M059J (cell line): ENCODE results near the gene NDUFAF3. TPM values are rescaled to one million over a fixed set of nuclear protein-coding genes. Genes with fewer than 3 reads are reported as not detected.
A peak's percentile ranks its signal among the peaks of the same experiment; 100 is the strongest.
"Not testable (repeated sequence)": the region's sequence is repeated elsewhere in the genome, so short reads cannot be mapped to it uniquely, and the experiment has no call there.

Source experiments
- DNase-seq: peaks from one replicate; pipeline ENCODE4 v3.0.0-alpha.2; 2012; ENCODE audit warnings: low read depth
- total RNA-seq: library from RNA; depleted of rRNA; stranded (reverse); fragments of >200 nt; shearing (Covaris generic); gene quantifications from 2 replicates; pipeline ENCODE4 v1.2.3, GENCODE V29; 2014

NDUFAF3 gene
- total RNA-seq, 1 experiment from 2014 or later, result 174 TPM

DNA sequence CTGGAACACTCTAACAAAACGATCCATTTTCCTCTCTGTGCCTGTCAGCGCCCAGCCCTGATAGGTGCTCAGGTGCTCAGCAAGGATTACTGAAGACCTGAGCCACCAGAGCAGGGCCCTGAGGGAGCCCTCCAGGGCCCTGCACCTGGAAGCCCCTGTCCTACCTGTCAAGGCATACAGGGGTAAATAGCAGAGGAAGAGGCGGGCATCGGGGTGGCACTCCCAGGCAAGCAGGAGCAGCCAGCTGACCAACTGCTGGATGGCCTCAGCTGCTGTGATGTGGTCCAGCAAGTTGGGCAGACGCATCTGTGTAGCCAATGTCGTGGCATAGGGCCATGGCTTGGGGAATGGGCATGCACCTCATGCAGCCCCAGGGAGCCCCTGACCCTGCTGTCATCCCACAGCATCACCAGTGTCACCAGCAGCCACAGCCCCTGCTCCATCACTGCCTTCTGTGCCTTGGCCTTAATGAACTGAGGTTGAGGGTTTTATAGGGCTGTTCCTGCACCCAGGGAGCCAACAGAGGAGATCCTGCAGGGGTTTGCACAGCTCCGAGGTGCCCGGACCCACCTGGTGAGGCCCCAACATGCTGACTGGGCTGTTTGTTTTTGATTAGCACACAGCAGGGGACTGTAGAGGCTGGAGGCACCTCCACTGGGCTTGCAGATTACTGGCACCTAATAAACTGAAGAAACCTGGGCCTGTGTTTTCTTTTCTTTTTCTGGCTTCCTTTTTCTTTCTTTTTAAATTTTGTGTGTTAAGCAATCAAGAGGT is 22.6 kb upstream of the NDUFAF3 start:
- DNase-seq, result no peak

DNA sequence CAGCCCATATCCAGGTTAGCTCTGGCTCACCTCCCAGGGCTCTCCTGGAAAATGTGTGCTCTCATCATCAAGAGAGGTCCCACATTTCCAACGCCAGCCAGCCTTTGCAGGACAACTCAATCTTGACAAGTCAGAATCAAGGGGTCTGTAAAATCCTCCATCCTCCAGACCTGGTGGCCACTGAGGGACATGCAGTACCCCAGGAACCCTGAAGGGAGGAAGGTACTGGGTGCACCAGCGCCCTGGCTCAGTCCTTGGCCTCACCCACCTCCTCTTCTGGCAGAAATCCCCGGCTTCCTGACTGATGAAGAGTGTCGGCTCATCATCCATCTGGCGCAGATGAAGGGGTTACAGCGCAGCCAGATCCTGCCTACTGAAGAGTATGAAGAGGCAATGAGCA is 20.8 kb upstream of the NDUFAF3 start:
- no peak for DNase-seq

DNA sequence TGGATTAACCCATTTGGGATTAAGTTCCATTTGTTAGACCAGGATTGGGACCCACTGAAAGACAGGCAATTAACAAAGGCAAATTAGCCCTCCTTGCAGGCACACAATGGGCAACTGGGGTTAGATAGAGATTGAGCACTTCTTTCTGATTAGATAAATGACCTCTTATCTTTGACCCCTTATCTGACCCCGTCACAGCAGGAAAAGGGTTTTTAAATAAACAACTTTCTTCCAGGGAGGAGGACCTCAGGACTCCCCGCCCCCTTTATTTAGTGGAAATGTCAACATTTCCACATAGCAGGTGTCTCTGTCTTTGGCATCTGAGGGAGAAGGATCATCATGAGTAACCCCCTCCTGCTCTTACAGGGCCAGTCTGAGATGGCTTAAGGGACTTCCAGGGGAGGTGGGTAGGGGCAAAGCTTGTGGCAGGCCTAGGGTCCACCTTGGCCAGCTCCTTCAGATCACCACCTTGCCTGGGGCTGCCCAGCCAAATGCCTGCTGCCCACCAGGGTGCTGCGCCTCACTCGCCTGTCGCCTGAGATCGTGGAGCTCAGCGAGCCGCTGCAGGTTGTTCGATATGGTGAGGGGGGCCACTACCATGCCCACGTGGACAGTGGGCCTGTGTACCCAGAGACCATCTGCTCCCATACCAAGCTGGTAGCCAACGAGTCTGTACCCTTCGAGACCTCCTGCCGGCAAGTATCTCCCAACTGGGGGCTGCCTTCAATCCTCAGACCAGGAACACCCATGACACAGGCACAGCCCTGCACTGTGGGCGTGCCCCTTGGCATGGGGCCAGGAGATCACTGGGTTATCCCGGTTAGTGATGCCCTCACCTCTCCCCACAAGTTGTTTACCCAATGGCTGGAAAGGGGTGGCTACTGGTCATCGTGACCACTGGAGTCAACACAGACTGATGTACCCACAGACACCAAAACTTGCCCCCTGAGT is 17.3 kb upstream of the NDUFAF3 start:
- DNase-seq, result no peak

DNA sequence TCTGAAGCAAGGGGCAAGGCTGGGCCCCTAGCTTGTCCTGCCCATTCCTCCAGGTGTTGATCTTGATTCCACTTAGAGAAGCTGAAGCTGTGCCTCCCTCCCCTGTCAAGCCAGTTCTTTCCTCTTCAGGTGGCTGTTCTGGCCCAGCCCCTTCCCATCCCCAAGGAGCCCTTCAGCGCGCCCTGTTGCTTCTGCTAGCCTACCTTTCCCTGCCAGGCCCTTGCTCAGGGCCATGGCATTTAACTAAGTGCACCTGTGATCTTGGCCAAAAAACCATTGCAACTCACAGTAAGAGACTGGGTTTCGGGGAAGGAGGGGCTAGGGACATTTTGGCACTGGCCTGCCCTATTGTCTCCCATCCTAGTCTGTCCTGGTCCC is 16.6 kb upstream of the NDUFAF3 start:
- no peak for DNase-seq

- no peak for DNase-seq
These were observed 15.9 kb upstream of the NDUFAF3 start for GRCh38 chr3:49005998-49006397.

DNA sequence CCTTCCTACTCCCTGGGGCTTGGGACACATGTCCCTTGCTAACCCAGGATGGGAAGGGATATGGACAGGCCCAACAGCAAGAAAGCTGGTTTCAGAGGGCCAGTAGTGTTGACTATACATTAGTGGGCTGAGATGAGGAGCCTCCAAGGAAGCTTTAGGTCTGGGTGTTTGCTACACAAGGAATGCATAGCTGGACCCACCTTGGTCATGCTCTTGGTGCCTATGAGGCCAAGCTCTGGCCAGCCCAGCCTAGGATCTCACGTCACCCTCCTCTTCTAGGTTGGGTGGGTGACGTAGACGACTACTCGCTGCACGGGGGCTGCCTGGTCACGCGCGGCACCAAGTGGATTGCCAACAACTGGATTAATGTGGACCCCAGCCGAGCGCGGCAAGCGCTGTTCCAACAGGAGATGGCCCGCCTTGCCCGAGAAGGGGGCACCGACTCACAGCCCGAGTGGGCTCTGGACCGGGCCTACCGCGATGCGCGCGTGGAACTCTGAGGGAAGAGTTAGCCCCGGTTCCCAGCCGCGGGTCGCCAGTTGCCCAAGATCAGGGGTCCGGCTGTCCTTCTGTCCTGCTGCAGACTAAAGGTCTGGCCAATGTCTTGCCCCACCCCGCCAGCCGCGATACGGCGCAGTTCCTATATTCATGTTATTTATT is 15.4 kb upstream of the NDUFAF3 start:
- DNase-seq, result no peak

DNA sequence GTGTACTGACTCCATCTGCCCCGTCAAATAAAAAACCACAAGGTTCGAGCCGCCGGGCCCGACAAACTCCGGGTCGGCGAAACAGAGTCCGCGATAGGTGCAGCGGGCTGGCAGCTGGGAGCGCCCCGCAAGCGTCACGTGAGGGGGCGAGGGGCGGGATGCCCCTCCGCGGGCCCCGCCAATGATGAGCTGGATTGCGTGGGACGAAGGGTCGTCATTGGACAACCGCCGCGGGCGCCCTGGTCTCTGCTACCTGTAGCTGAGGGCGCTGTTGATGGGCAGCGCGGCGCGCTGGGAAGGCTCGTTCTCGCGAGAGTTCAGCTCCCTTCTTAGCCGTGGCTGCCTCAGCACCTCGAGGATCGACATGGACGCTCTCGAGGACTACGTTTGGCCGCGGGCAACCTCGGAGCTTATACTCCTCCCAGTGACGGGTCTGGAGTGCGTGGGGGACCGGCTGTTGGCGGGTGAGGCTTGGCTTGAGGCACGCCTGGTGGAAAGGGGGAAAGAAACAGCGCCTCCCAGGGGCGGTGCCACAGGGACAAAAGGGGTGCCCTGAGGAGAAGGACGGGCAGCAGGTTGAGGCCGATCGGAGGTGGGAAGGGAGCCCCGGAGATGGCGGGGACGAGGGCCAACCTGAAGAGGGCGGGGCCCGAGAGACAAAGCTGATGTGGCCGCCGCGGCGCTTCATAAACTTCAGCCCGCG is 14.7 kb upstream of the NDUFAF3 start, which contains the start of gene WDR6:
Gene WDR6, plus strand, starts transcription at position 324 of the 703 bp plus-strand sequence. Its CDS starts 41 bp downstream, at position 365.
- DNase-seq, result peak; percentile 95

DNA sequence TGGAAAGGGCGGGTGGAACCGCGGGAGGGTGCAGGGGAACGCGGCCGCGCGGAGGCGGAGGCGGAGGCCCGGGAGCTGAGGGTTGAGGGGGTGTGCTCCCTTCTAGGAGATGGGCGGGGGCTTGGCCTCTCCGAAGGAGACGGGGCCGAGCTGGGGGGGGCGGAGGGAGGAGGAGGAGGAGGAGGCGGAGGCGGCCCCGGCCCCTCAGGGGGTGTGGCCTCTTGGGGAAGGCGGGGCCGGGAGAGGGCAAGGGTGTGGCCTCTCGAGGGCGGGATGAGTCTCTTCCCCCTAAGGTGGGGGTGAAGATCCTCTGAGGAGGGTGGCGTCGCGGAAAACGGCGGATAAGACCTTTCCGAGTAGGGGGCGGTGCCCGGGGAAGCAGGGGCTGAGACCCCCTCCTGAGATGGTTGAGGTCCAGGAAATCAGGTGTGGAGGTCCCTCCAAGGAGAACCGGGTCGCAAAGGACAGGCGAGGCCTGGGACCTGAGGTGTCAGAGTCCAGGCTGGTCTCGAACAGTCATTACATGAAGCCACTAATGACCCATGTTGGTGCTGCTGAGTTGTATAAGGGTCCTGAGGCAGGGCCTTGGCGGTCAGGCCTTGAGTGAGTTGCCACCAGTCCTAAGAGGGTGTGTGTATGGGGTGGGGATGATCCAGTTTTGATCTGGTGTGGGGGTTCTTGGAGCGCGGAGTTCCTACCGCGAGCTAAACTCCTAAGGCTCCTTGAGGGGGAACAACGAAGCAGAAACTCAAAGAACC is 14.0 kb upstream of the NDUFAF3 start:
- peak; percentile 72 for DNase-seq

DNA sequence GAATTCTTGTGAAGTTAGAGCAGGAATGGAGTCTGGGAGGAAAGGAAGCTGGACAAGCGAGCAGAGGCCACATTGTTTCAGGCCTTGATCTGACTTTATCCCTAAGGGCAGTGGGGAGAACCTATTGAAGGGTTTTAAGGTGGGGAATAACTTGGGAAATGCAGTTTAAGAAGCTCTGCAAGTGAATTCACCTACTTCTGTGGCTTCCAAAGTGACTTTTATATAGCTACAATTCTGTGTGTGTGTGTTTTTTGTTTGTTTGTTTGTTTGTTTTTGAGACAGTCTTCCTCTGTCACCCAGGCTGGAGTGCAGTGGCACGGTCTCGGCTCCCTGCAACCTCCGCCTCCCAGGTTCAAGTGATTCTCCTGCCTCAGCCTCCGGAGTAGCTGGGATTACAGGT is 13.3 kb upstream of the NDUFAF3 start:
- DNase-seq, result not testable (repeated sequence)

- no peak for DNase-seq
These were observed 12.5 kb upstream of the NDUFAF3 start for GRCh38 chr3:49009396-49009795.

DNA sequence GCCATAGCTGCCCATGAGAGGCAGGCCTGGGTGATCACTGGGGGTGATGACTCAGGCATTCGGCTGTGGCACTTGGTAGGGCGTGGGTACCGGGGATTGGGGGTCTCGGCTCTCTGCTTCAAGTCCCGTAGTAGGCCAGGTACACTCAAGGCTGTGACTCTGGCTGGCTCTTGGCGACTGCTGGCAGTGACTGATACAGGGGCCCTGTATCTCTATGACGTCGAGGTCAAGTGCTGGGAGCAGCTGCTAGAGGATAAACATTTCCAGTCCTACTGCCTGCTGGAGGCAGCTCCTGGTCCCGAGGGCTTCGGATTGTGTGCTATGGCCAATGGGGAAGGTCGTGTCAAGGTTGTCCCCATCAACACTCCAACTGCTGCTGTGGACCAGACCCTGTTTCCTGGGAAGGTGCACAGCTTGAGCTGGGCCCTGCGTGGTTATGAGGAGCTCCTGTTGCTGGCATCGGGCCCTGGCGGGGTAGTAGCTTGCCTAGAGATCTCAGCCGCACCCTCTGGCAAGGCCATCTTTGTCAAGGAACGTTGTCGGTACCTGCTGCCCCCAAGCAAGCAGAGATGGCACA is 9.4 kb upstream of the NDUFAF3 start:
- no peak for DNase-seq

DNA sequence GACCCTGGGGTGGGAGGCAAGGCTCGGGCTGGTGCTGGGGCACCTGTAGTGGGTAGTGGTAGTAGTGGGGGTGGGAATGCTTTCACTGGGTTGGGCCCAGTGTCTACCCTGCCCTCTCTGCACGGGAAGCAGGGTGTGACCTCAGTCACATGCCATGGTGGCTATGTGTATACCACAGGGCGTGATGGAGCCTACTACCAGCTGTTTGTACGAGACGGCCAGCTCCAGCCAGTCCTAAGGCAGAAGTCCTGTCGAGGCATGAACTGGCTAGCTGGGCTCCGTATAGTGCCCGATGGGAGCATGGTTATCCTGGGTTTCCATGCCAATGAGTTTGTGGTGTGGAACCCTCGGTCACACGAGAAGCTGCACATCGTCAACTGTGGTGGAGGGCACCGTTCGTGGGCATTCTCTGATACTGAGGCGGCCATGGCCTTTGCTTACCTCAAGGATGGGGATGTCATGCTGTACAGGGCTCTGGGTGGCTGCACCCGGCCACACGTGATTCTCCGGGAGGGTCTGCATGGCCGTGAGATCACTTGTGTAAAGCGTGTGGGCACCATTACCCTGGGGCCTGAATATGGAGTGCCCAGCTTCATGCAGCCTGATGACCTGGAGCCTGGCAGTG is 8.7 kb upstream of the NDUFAF3 start:
- no peak for DNase-seq

GRCh38 chr3:49013738-49014660 is 7.9 kb upstream of the NDUFAF3 start:
- DNase-seq, result peak; percentile 38

GRCh38 chr3:49015072-49015471 is 6.8 kb upstream of the NDUFAF3 start:
- DNase-seq, result no peak

DNA sequence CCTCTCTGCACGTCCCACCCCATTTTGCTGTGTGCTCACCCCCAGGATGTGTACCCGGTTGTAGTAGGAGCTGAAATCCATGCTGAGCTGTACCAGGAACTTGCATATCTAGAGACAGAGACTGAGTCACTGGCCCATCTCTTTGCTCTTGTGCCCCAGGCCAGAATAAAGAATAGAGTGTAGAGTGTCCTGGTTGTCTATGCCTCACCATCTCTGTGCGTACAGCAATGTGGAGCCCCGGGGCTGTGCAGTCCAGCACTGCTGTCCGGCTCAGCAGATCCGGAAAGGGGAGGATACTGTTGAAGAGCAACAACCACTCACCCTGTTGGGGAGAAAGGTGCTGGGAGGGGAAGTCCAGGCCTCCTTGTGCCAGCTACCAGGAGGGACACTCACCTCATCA is 6.2 kb upstream of the NDUFAF3 start:
- peak; percentile 26 for DNase-seq

- DNase-seq, result no peak
These were observed 5.3 kb upstream of the NDUFAF3 start for GRCh38 chr3:49016414-49017228.

DNA sequence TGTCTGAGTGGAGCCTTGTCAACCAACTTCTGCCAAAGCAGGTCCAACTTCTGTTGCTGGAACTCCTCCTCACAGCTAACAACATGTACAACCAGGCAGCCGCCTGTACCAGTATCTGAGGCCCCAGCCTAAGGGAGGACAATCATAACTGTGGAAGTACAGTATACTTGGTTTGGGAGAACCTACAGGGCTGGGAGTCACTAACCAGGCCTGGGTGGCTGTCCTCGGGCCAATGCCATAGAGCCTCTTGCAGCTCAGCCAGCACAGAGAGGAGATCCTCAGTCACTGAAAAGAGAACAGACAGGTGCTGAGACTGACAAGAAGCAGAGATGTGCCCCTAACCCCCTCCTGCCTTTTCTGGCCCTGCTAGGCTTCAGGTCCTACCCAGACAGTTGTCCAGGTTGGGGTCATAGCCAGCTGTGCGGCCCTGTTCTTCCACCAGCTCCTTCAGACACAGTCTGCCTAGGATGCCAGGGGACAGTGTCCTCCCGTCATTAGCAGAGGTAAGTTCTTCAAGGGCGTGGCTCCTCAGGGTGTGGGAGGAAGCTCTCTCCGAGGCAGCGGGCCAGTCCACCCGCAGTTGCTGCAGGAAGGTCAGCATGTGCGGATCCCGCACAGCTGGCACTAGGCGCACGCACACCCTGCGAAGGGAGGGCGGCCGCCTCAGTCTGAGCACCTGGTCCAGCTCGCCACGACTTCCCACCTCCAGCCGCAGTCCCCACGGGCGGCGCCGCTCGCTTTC is 4.5 kb upstream of the NDUFAF3 start:
- peak; percentile 15 for DNase-seq
